Epithelial cell of proximal tubule (primary cell): Measurements from ENCODE around the gene RSPH6A. TPM values are rescaled to one million over a fixed set of nuclear protein-coding genes. Genes with fewer than 3 reads are reported as not detected.
A peak's percentile ranks its signal among the peaks of the same experiment; 100 is the strongest.

ENCODE experiments used
- DNase-seq: peaks from one replicate; pipeline ENCODE4 v3.0.0-alpha.2; 2011; ENCODE audit warnings: low read depth
- H3K4me3 ChIP-seq: 2 replicates; pipeline ENCODE4 v1.5.1; 2011; ENCODE audit warnings: low read depth, mild to moderate bottlenecking, low read length
- total RNA-seq: library from RNA; depleted of rRNA; stranded (reverse); fragments of >200 nt; gene quantifications from 2 replicates; pipeline ENCODE4 v1.2.3, GENCODE V29; 2015
- TF ChIP-seq, protein P1 (sequence below): conservative IDR thresholded peaks from 2 replicates; pipeline ENCODE4 v1.5.1; 2012; ENCODE audit warnings: low read depth, mild to moderate bottlenecking, low read length

RSPH6A gene
- total RNA-seq, 1 donor from 2014 or later, result not detected

DNA sequence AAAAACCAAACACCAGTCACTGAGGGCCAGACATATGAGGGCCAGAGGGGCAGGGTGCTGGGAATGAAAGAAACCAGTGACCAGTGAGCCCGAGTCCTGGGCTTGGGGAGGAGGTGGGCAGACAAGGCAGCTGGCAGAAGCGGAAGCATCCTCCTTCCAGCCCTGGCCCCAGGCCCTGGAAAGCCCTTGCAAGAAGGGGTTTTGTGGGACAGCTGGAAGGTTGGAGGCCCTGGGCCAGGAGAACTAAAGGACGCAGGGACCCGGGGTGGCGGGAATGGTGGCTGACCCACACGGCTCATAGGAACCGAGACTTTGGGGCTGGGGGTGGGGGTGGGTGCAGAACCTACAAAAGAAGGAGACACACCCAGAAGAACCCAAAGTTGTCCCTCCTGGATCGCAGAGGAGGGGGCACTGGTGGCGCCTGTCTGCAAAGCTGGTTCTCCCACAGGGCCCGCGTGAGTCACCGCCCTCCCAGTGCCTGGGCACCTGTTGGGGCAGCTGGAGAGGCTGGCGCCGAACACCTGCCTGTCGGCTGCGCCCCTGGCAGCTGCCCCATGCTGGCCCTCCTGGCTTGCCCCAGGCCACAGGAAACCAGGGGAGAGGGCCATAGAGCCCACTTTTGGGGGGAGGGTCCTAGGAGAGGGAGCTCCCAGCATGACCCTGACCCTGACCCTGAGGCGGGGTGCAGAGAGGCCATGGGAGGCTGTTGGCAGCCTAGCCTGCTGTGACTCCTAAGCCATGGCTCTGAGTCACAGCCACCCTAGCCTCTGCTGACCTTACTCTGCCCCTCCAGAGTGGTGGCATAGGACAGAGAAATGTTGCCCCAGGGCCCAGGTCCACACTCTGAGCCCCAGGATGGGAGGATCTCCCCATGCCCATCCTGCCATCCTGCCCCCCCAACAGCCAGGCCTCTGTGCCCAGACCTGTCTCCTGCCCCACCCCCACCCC is 33.6 kb downstream of the RSPH6A start:
- TF ChIP-seq, protein P1, sequence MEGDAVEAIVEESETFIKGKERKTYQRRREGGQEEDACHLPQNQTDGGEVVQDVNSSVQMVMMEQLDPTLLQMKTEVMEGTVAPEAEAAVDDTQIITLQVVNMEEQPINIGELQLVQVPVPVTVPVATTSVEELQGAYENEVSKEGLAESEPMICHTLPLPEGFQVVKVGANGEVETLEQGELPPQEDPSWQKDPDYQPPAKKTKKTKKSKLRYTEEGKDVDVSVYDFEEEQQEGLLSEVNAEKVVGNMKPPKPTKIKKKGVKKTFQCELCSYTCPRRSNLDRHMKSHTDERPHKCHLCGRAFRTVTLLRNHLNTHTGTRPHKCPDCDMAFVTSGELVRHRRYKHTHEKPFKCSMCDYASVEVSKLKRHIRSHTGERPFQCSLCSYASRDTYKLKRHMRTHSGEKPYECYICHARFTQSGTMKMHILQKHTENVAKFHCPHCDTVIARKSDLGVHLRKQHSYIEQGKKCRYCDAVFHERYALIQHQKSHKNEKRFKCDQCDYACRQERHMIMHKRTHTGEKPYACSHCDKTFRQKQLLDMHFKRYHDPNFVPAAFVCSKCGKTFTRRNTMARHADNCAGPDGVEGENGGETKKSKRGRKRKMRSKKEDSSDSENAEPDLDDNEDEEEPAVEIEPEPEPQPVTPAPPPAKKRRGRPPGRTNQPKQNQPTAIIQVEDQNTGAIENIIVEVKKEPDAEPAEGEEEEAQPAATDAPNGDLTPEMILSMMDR, result no peak
- H3K4me3 ChIP-seq, result no peak overlapping the region
- no peak for DNase-seq

DNA sequence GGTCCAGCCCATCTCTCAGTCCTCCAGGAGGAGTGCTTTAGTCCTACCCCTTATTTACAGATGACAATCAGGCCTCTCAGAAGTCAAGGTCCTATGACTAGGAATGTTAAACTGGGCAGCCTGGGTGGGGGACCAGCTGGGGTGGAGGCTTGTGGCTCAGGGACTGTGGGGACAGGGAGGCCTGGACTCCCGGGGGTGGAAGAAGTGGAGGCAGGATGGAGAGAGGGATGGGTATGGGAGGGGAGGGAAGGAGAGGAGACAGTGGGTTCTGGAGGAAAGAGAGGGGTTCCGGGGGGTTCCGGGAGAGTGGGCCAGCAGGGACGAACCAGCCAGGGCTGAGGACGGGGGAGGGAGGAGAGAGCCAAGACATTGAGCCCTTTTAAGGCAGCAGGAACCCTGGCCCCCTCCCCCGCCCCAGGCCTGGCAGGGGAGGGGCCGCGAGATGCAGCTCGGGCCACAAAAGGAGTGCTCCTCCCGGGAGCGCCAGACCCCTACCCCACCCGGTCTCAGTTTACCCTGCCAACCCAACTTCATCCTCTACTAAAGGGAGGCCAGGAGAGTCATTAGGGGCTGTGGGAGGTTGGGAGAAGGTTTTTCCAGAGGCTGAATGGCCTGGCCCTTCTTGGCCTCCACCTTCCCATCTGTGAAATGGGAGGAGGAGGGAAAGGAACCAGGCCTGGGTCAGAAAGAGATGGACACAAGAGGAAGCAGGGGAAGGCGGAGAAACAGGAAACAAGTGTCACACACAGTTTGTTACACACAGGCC is 34.5 kb downstream of the RSPH6A start:
- no peak for DNase-seq
- no peak overlapping the region for H3K4me3 ChIP-seq
- TF ChIP-seq, protein P1, result no peak

DNA sequence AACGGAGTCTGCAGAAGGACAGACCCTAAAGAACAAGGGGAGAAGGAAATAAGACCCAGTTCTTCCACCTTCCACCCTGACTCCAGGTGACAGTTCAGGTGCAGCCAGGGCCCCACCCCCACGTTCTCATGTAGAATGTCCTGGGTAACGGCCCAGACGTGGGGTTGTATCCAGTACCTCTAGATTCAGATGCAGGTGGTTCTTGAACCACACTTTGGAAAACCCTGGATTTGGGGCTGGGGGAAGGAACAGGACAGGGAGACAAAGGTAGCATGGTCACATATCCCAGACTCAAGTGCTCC is 35.0 kb downstream of the RSPH6A start:
- TF ChIP-seq, protein P1, result no peak
- no peak for DNase-seq
- H3K4me3 ChIP-seq, result no peak overlapping the region

DNA sequence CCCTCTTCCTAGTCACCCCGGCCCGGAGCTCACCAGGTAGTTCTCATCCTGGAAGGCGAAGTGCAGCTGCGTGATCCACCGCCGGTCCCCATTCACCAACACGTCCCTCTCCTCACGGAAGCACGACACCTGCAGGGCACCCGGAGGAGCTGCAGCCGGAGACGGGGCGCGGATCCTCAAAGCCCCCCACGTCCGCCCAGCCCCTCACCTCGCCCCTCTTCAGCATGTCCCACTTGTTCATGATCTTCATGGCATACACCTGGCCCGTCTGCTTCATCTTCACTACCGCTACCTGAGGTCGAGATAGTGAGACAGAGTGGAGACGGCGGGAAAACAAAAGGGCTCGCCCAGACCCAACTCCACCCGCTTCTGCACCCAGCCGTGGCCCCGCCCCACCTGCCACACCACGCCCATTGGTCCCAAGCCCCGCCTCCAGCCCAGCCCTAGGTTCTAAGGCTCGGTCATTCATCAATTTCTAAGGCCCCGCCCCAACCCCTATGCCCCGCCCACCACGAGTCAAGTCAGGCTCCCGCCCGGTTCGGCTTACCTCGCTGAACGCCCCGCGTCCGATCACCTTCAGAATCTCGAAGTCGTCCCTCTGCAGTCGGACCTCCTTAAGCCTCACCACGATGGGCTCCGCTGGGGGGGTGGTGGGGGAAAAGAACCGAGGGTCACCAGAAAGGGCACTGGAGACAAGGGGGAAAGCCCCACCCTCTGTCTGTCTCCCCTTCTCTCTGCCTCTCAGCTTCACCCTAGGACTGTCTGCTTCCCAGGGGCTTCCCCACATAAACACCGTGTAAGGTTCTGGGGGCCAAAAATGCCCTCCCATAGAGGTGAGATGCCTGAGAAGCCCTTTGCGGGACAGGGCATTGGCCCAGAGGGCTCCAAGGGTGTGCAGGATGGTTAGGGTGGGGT is 35.6 kb downstream of the RSPH6A start:
- TF ChIP-seq, protein P1, result peak; percentile 68
- no peak for DNase-seq
- H3K4me3 ChIP-seq, result peak overlapping the region; percentile 39

DNA sequence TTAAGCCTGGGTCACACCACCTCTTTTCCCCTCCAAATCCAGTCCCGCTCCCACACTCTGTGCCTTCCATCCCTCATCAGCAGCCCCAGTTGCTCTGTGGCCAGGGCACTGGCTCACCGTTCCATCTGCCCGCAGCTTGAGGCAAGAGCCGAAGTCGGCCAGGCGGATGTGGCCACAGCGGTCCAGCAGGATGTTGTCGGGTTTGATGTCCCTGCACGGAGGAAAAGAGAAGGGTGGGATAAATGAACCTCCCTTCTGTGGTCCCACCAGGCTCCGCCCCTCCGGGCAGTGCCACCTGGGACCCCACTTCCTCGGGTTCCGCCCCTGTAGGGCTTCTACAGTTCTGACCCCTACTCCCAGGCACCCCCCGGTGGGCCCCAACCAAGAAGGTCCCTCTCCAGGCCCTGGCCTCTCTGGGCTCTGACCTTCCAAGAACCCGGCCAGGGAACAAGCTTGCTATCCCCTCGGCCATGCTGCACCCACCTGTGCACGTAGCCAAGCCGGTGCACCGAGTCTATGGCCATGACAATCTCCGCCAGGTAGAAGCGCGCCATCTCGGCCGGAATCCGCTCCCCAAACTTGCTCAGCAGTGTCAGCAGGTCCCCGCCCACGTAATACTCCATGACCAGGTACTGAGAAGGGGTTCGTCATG is 37.0 kb downstream of the RSPH6A start:
- DNase-seq, result no peak
- TF ChIP-seq, protein P1, result no peak
- H3K4me3 ChIP-seq, result no peak overlapping the region

DNA sequence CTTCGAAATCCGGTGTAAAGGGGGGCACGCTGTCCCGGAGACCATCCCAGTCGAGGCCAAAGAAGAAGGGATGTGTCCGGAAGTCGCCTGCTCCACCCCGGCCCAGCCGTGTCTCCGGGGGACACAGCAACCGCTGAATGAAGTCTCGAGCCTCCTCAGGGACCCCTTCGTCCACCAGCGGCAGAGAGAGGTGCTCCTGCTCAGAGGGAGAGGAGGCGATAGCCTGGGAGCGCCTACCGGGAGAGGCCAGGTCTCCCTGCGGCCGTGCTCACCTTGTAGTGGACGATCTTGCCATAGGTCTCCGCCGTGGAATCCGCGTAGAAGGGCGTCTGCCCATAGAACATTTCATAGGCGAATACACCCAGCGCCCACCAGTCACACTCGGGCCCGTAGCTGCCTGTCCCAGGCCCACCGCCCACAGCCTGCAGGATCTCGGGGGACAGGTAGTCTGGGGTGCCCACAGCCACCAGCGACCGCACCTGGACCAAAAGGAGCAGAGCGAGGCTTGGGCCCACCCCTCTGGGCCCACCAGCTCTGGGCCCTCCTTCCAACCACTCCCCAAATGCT is 37.6 kb downstream of the RSPH6A start:
- no peak for DNase-seq
- H3K4me3 ChIP-seq, result no peak overlapping the region
- TF ChIP-seq, protein P1, result no peak
